ENCODE data around the gene ITFG2. TPM values are rescaled to one million over a fixed set of nuclear protein-coding genes. Genes with fewer than 3 reads are reported as not detected.

The ITFG2 gene
- total RNA-seq, 2 donors from 2014 or later: 33.8 to 38.4 TPM

- Histone ChIP-seq H3K27me3 (replicated peaks; ENCODE audit: insufficient read depth) (no peaks in the 10 kb centered on the region), H3K36me3 (no peaks in the 10 kb centered on the region), H3K9me3 (no peaks in the 10 kb centered on the region), H3K27ac (no peak overlapping the region), H3K4me1 (ENCODE audit: control insufficient read depth in 1 of 2, low read depth in 2 of 2) (peaks cover 0 to 22% of the 10 kb centered on the region in 2 donors), H3K4me3 (no peak overlapping the region)
- ATAC-seq (ENCODE audit: insufficient number of reproducible peaks, low FRiP score, low read depth) (no peak), DNase-seq (ENCODE audit: low spot score) (no peak)
- TF ChIP-seq, protein P1, sequence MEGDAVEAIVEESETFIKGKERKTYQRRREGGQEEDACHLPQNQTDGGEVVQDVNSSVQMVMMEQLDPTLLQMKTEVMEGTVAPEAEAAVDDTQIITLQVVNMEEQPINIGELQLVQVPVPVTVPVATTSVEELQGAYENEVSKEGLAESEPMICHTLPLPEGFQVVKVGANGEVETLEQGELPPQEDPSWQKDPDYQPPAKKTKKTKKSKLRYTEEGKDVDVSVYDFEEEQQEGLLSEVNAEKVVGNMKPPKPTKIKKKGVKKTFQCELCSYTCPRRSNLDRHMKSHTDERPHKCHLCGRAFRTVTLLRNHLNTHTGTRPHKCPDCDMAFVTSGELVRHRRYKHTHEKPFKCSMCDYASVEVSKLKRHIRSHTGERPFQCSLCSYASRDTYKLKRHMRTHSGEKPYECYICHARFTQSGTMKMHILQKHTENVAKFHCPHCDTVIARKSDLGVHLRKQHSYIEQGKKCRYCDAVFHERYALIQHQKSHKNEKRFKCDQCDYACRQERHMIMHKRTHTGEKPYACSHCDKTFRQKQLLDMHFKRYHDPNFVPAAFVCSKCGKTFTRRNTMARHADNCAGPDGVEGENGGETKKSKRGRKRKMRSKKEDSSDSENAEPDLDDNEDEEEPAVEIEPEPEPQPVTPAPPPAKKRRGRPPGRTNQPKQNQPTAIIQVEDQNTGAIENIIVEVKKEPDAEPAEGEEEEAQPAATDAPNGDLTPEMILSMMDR (IDR thresholded peaks at IDR 0.05): no peak
Observed at GRCh38 chr12:2836574-2836973, 24.1 kb downstream of the ITFG2 start.

- no peak for DNase-seq (ENCODE audit: low spot score)
- TF ChIP-seq, protein P1 (IDR thresholded peaks at IDR 0.05): no peak
- H3K4me1 ChIP-seq (ENCODE audit: control insufficient read depth in 1 of 2, low read depth in 2 of 2): no peaks in the 10 kb centered on the region
- no peaks in the 10 kb centered on the region for H3K36me3 ChIP-seq
- H3K27me3 ChIP-seq (replicated peaks; ENCODE audit: insufficient read depth): no peaks in the 10 kb centered on the region
- H3K4me3 ChIP-seq: no peak overlapping the region
- ATAC-seq (ENCODE audit: insufficient number of reproducible peaks, low FRiP score, low read depth): no peak
- no peak overlapping the region for H3K27ac ChIP-seq
- H3K9me3 ChIP-seq: no peaks in the 10 kb centered on the region
Observed at GRCh38 chr12:2841056-2841650, 28.7 kb downstream of the ITFG2 start.

GRCh38 chr12:2842948-2843347 lies 30.5 kb downstream of the ITFG2 start:
- Histone ChIP-seq H3K27ac (no peak overlapping the region), H3K36me3 (no peaks in the 10 kb centered on the region), H3K4me3 (no peak overlapping the region), H3K27me3 (replicated peaks; ENCODE audit: insufficient read depth) (no peaks in the 10 kb centered on the region), H3K4me1 (ENCODE audit: control insufficient read depth in 1 of 2, low read depth in 2 of 2) (no peaks in the 10 kb centered on the region), H3K9me3 (no peaks in the 10 kb centered on the region)
- TF ChIP-seq, protein P1 (IDR thresholded peaks at IDR 0.05): no peak
- DNase-seq (ENCODE audit: low spot score): no peak
- no peak for ATAC-seq (ENCODE audit: insufficient number of reproducible peaks, low FRiP score, low read depth)

DNA sequence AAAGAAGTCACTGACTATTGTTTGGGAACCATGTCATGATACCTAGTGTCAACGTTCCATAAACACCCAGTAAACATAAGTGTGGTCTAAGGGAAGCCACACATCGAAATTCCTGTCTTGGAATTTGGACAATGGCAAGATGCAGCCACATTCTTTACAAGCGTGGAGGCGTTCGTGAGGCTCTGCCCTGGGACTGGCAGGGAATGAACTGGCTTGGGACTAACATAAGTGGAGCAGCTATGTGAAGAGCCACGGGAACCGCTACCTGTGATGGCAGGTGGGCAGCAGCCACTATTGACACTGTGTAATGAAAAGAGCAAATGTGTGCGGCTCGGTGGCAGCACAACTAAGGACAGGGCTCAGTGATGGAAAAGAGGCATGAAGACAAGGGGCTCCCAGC lies 32.3 kb downstream of the ITFG2 start:
- Histone ChIP-seq H3K9me3 (no peaks in the 10 kb centered on the region), H3K27ac (no peak overlapping the region), H3K27me3 (replicated peaks; ENCODE audit: insufficient read depth) (no peaks in the 10 kb centered on the region), H3K4me1 (ENCODE audit: control insufficient read depth in 1 of 2, low read depth in 2 of 2) (no peaks in the 10 kb centered on the region), H3K36me3 (no peaks in the 10 kb centered on the region), H3K4me3 (no peak overlapping the region)
- TF ChIP-seq, protein P1 (IDR thresholded peaks at IDR 0.05): no peak
- DNase-seq (ENCODE audit: low spot score) (no peak), ATAC-seq (ENCODE audit: insufficient number of reproducible peaks, low FRiP score, low read depth) (no peak)

GRCh38 chr12:2845280-2845679 lies 32.8 kb downstream of the ITFG2 start:
- no peak for DNase-seq (ENCODE audit: low spot score)
- TF ChIP-seq, protein P1 (IDR thresholded peaks at IDR 0.05): no peak
- ATAC-seq (ENCODE audit: insufficient number of reproducible peaks, low FRiP score, low read depth): no peak
- Histone ChIP-seq H3K4me1 (ENCODE audit: control insufficient read depth in 1 of 2, low read depth in 2 of 2) (no peaks in the 10 kb centered on the region), H3K9me3 (no peaks in the 10 kb centered on the region), H3K4me3 (no peak overlapping the region), H3K36me3 (no peaks in the 10 kb centered on the region), H3K27ac (no peak overlapping the region), H3K27me3 (replicated peaks; ENCODE audit: insufficient read depth) (no peaks in the 10 kb centered on the region)

Measured in thoracic aorta (tissue), 2 donors.